Fibroblast of lung (primary cell): ENCODE measurements around the gene CCDC27. TPM values are rescaled to one million over a fixed set of nuclear protein-coding genes. Genes with fewer than 3 reads are reported as not detected.

ENCODE experiments used
- DNase-seq, 2 donors: peaks; one replicate each; pipeline versions ENCODE4 v3.0.0 to v3.0.0-alpha.2; 2010; ENCODE audit warnings: low read depth in 2 of 2
- H2AFZ ChIP-seq: 2 replicates; pipeline ENCODE4 v1.5.1; 2012; ENCODE audit warnings: low read length, control low read depth, inconsistent platforms
- H3K27ac ChIP-seq: 2 replicates; pipeline ENCODE4 v1.5.1; 2011; ENCODE audit warnings: low read length, control low read depth; ENCODE audit not compliant: insufficient read depth
- H3K27me3 ChIP-seq: 2 replicates; pipeline ENCODE4 v1.5.1; 2011; ENCODE audit warnings: mild to moderate bottlenecking, low read length; ENCODE audit not compliant: control insufficient read depth, insufficient read depth
- H3K36me3 ChIP-seq: 2 replicates; pipeline ENCODE4 v1.5.1; 2011; ENCODE audit warnings: low read length; ENCODE audit not compliant: control insufficient read depth, insufficient read depth
- H3K4me1 ChIP-seq: 2 replicates; pipeline ENCODE4 v1.5.1; 2011; ENCODE audit warnings: low read length; ENCODE audit not compliant: control insufficient read depth, insufficient read depth; ENCODE audit errors: extremely low read depth
- H3K4me2 ChIP-seq: 2 replicates; pipeline ENCODE4 v1.5.1; 2011; ENCODE audit warnings: low read length, control low read depth; ENCODE audit not compliant: insufficient read depth; ENCODE audit errors: extremely low read depth
- H3K4me3 ChIP-seq, 4 experiments: fragments of 200-600 bp in 1 of 4; sonication (generic) in 1 of 4; replicated peaks in 1 of 4; 2 replicates each; pipeline ENCODE4 v1.5.1; 2011 to 2016; ENCODE audit warnings: low read length in 4 of 4, low read depth in 3 of 4, mild to moderate bottlenecking in 3 of 4, control low read depth in 2 of 4, inconsistent platforms in 1 of 4, mixed read lengths in 1 of 4; ENCODE audit not compliant: insufficient read depth in 1 of 4; ENCODE audit errors: control extremely low read depth in 1 of 4
- H3K79me2 ChIP-seq: 2 replicates; pipeline ENCODE4 v1.5.1; 2012; ENCODE audit warnings: mild to moderate bottlenecking, low read length, inconsistent platforms; ENCODE audit not compliant: control insufficient read depth, insufficient read depth
- H3K9ac ChIP-seq: 2 replicates; pipeline ENCODE4 v1.5.1; 2011; ENCODE audit warnings: mild to moderate bottlenecking, low read length, control low read depth; ENCODE audit not compliant: insufficient read depth
- H3K9me3 ChIP-seq: 2 replicates; pipeline ENCODE4 v1.5.1; 2012; ENCODE audit warnings: low read depth, low read length; ENCODE audit not compliant: control insufficient read depth, insufficient read depth
- H4K20me1 ChIP-seq: 2 replicates; pipeline ENCODE4 v1.5.1; 2011; ENCODE audit warnings: low read length; ENCODE audit not compliant: control insufficient read depth, insufficient read depth; ENCODE audit errors: extremely low read depth
- CTCF ChIP-seq, 2 donors: IDR thresholded peaks in 1 of 2; conservative IDR thresholded peaks in 1 of 2; 1 replicate in 1 of 2; 2 replicates in 1 of 2; pipeline ENCODE4 v1.5.1; 2011 to 2012; ENCODE audit warnings: low read length in 2 of 2, control low read depth in 1 of 2, inconsistent platforms in 1 of 2, low read depth in 1 of 2, mild to moderate bottlenecking in 1 of 2
- EZH2 ChIP-seq: IDR thresholded peaks from 2 replicates; pipeline ENCODE4 v1.5.1; 2012; ENCODE audit warnings: low read length, control low read depth, mild to moderate bottlenecking; ENCODE audit errors: missing control alignments
- polyA plus RNA-seq, 2 donors: library from polyadenylated mRNA; depleted of rRNA in 1 of 2; stranded (reverse) in 1 of 2; unstranded in 1 of 2; fragments of >200 nt; gene quantifications; 2 replicates each; pipeline ENCODE4 v1.2.1, GENCODE V29; 2011 to 2012; ENCODE audit warnings: missing spikeins in 1 of 2
- total RNA-seq: library from RNA; depleted of rRNA; stranded (reverse); fragments of >200 nt; gene quantifications from 2 replicates; pipeline ENCODE4 v1.2.1, GENCODE V29; 2014

The CCDC27 gene
- total and polyA plus RNA-seq, 2 donors (not counting 1 experiment from before 2014, with no cell fraction given): not detected

GRCh38 chr1:3819771-3820200 lies 67.5 kb downstream of the CCDC27 start:
- no peaks in the 10 kb centered on the region for H4K20me1 ChIP-seq
- H3K27ac ChIP-seq: no peak overlapping the region

DNA sequence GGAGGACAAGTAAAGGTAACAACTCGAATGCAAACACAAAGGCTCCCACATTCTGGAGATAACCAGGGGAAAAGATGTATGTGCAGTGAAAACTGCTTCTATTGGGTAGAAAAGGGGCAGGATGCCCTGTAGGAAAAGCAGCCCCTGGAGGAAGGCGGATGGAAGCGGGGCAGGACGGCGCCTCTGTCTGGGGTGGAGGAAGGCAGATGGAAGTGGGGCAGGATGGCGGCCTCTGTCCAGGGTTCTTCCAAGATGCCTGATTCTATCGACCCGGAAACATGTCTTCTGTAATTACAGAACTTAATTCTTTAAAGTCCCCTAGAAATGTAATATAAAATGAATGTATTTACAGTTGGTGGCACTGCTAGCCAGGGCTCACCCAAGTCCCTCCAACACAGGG lies 68.1 kb downstream of the CCDC27 start:
- TF ChIP-seq CTCF (conservative IDR thresholded peaks at IDR 0.05 in 1 of 2, IDR thresholded peaks at IDR 0.05 in 1 of 2; ENCODE audit: low read depth in 1 of 2, low read length in 2 of 2) (no peak), EZH2 (no peak)
- peaks cover 8% of the 10 kb centered on the region for H3K36me3 ChIP-seq
- no peak overlapping the region for H3K4me3 ChIP-seq
- no peaks in the 10 kb centered on the region for H3K27me3 ChIP-seq
- DNase-seq: no peak
- H3K9ac ChIP-seq: no peak overlapping the region
- H3K4me2 ChIP-seq: no peak overlapping the region
- no peaks in the 10 kb centered on the region for H3K79me2 ChIP-seq
- no peak overlapping the region for H3K27ac ChIP-seq
- no peaks in the 10 kb centered on the region for H3K9me3 ChIP-seq
- H3K4me1 ChIP-seq: no peaks in the 10 kb centered on the region
- H2AFZ ChIP-seq: no peak overlapping the region
- H4K20me1 ChIP-seq: no peaks in the 10 kb centered on the region

More at GRCh38 chr1:3819771-3820200, 67.5 kb downstream of the CCDC27 start:
- no peaks in the 10 kb centered on the region for H3K27me3 ChIP-seq
- DNase-seq: no peak
- H3K4me3 ChIP-seq: no peak overlapping the region
- H3K36me3 ChIP-seq: peaks cover 8% of the 10 kb centered on the region
- no peaks in the 10 kb centered on the region for H3K79me2 ChIP-seq
- no peaks in the 10 kb centered on the region for H3K4me1 ChIP-seq
- TF ChIP-seq EZH2: no peak
- TF ChIP-seq CTCF (conservative IDR thresholded peaks at IDR 0.05 in 1 of 2, IDR thresholded peaks at IDR 0.05 in 1 of 2; ENCODE audit: low read depth in 1 of 2, low read length in 2 of 2): no peak
- H2AFZ ChIP-seq: no peak overlapping the region
- H3K4me2 ChIP-seq: no peak overlapping the region
- no peak overlapping the region for H3K9ac ChIP-seq
- H3K9me3 ChIP-seq: no peaks in the 10 kb centered on the region

- Histone ChIP-seq H3K36me3 (peaks cover 8% of the 10 kb centered on the region), H3K9ac (no peak overlapping the region), H3K9me3 (no peaks in the 10 kb centered on the region), H3K4me1 (no peaks in the 10 kb centered on the region), H4K20me1 (no peaks in the 10 kb centered on the region), H3K27me3 (no peaks in the 10 kb centered on the region), H3K4me3 (no peak overlapping the region), H3K79me2 (no peaks in the 10 kb centered on the region), H2AFZ (no peak overlapping the region), H3K27ac (no peak overlapping the region), H3K4me2 (no peak overlapping the region)
- no peak for DNase-seq
- TF ChIP-seq EZH2: no peak
- TF ChIP-seq CTCF (conservative IDR thresholded peaks at IDR 0.05 in 1 of 2, IDR thresholded peaks at IDR 0.05 in 1 of 2; ENCODE audit: low read depth in 1 of 2, low read length in 2 of 2): no peak
Measured at GRCh38 chr1:3821004-3821403, 68.8 kb downstream of the CCDC27 start.

Other genes starting within 250 kb of the CCDC27 start
- gene MEGF6, start 140.9 kb upstream of the CCDC27 start, total RNA-seq: 8.0 and 11.6 TPM in 2 replicates
- gene MEGF6, start 140.9 kb upstream of the CCDC27 start, polyA plus RNA-seq: 0.54 and 1.6 TPM in 2 replicates
- 22.3 and 22.9 TPM in 2 replicates for gene TPRG1L, start 127.4 kb upstream of the CCDC27 start, total RNA-seq
- 56.7 and 60.6 TPM in 2 replicates for gene TPRG1L, start 127.4 kb upstream of the CCDC27 start, polyA plus RNA-seq
- 15.0 and 15.2 TPM in 2 replicates for gene WRAP73, start 102.3 kb upstream of the CCDC27 start, total RNA-seq
- gene WRAP73, start 102.3 kb upstream of the CCDC27 start, polyA plus RNA-seq: 12.0 and 15.8 TPM in 2 replicates
- not detected in 2 replicates for gene TP73, start 99.9 kb upstream of the CCDC27 start, total RNA-seq
- gene TP73, start 99.9 kb upstream of the CCDC27 start, polyA plus RNA-seq: 0.06 TPM in 1 of 2 replicates, not detected in the other
- gene SMIM1, start 20.3 kb downstream of the CCDC27 start, total RNA-seq: 1.5 and 2.0 TPM in 2 replicates
- gene SMIM1, start 20.3 kb downstream of the CCDC27 start, polyA plus RNA-seq: not detected in 2 replicates
- 25.1 and 26.7 TPM in 2 replicates for gene LRRC47, start 44.0 kb downstream of the CCDC27 start, total RNA-seq
- gene LRRC47, start 44.0 kb downstream of the CCDC27 start, polyA plus RNA-seq: 28.8 and 32.4 TPM in 2 replicates
- 28.9 and 31.6 TPM in 2 replicates for gene CEP104, start 104.8 kb downstream of the CCDC27 start, total RNA-seq
- gene CEP104, start 104.8 kb downstream of the CCDC27 start, polyA plus RNA-seq: 25.4 and 31.8 TPM in 2 replicates
- gene DFFB, start 105.0 kb downstream of the CCDC27 start, total RNA-seq: 7.6 and 8.7 TPM in 2 replicates
- 5.8 and 6.4 TPM in 2 replicates for gene DFFB, start 105.0 kb downstream of the CCDC27 start, polyA plus RNA-seq
- gene C1orf174, start 147.8 kb downstream of the CCDC27 start, total RNA-seq: 24.1 and 27.5 TPM in 2 replicates
- 35.4 and 39.6 TPM in 2 replicates for gene C1orf174, start 147.8 kb downstream of the CCDC27 start, polyA plus RNA-seq